HepG2 (cell line): Measurements from ENCODE around the gene GRHL3. TPM values are rescaled to one million over a fixed set of nuclear protein-coding genes. Genes with fewer than 3 reads are reported as not detected.

Source experiments
- ATAC-seq: fragments of 200-7000 bp; cut with Tn5 transposase; 3 replicates; pipeline ENCODE4 v1.9.1; 2020; ENCODE audit warnings: mild to moderate bottlenecking, moderate library complexity
- BruUV-seq: library from RNA; stranded (reverse); fragments of 400-500 nt; replicated peaks from 2 replicates; lab custom pipeline; 2021; lab: Mats Ljungman, UMichigan
- CTCF ChIA-PET: fragments of 300-600 bp; formaldehyde crosslinking; extraction: SDS; loops from one replicate; lab custom pipeline; 2021; ENCODE audit warnings: low total read pairs, inconsistent platforms, low intra/inter-chr PET ratio; lab: Yijun Ruan, JAX
- POLR2A ChIA-PET: fragments of 350-600 bp; sonication (Branson Sonifier 250); formaldehyde crosslinking; loops from one replicate; lab custom pipeline; 2020; ENCODE audit warnings: antibody characterized with exemption, inconsistent platforms; lab: Yijun Ruan, JAX
- DNase-seq: peaks from one replicate; pipeline ENCODE4 v3.0.0-alpha.2; 2015; ENCODE audit warnings: low spot score
- FAIRE-seq: peaks from 3 replicates; lab custom pipeline; 2011; peaks lifted over from hg19 to GRCh38; lab: Jason Lieb, UNC
- H2AFZ ChIP-seq: one replicate; pipeline ENCODE4 v1.6.1; 2011; ENCODE audit warnings: low read length, inconsistent platforms
- H3K27ac ChIP-seq: fragments of 300-600 bp; 3 replicates; pipeline ENCODE4 v1.8.0; 2011; ENCODE audit warnings: mixed run types, mild to moderate bottlenecking, mixed read lengths, low read length, inconsistent platforms; ENCODE audit not compliant: insufficient read depth; ENCODE audit errors: extremely low read length
- H3K27me3 ChIP-seq, 2 experiments: fragments of 200-600 bp in 1 of 2; 2 replicates in 1 of 2; 3 replicates in 1 of 2; pipeline versions ENCODE4 v1.6.0 to v1.8.0; 2011; ENCODE audit warnings: low read length in 2 of 2, mild to moderate bottlenecking in 2 of 2, moderate library complexity in 2 of 2, inconsistent platforms in 1 of 2; ENCODE audit not compliant: insufficient read depth in 2 of 2, control insufficient read depth in 1 of 2
- H3K36me3 ChIP-seq, 2 experiments: fragments of 200-600 bp in 1 of 2; replicated peaks in 1 of 2; 2 replicates in 1 of 2; 3 replicates in 1 of 2; pipeline versions ENCODE4 v1.5.1 to v1.8.0; 2011; ENCODE audit warnings: low read length in 2 of 2, inconsistent platforms in 1 of 2; ENCODE audit not compliant: insufficient read depth in 2 of 2, control insufficient read depth in 1 of 2
- H3K4me1 ChIP-seq: 2 replicates; pipeline ENCODE4 v1.5.1; 2012; ENCODE audit warnings: low read length, inconsistent platforms; ENCODE audit not compliant: insufficient read depth
- H3K4me2 ChIP-seq: 2 replicates; pipeline ENCODE4 v1.6.0; 2011; ENCODE audit warnings: low read depth, low read length, inconsistent platforms
- H3K4me3 ChIP-seq, 3 experiments: fragments of 200-600 bp in 1 of 3; sonication (generic), shearing (Covaris generic) in 1 of 3; replicated peaks in 1 of 3; 2 replicates each; pipeline ENCODE4 v1.5.1; 2011 to 2016; ENCODE audit warnings: low read length in 3 of 3, inconsistent platforms in 2 of 3, low read depth in 2 of 3, mild to moderate bottlenecking in 2 of 3, control low read depth in 1 of 3, mixed read lengths in 1 of 3; ENCODE audit not compliant: insufficient read depth in 1 of 3
- H3K79me2 ChIP-seq: one replicate; pipeline ENCODE4 v1.6.1; 2011; ENCODE audit warnings: low read length, inconsistent platforms; ENCODE audit not compliant: insufficient read depth
- H3K9ac ChIP-seq: 2 replicates; pipeline ENCODE4 v1.6.0; 2011; ENCODE audit warnings: mild to moderate bottlenecking, low read depth, low read length, inconsistent platforms; ENCODE audit not compliant: insufficient read depth
- H3K9me3 ChIP-seq: 2 replicates; pipeline ENCODE4 v1.5.1; 2012; ENCODE audit warnings: mild to moderate bottlenecking, low read length
- H4K20me1 ChIP-seq: 2 replicates; pipeline ENCODE4 v1.6.0; 2011; ENCODE audit warnings: inconsistent platforms, mild to moderate bottlenecking, low read length, moderate library complexity; ENCODE audit not compliant: insufficient read depth
- CEBPB ChIP-seq: IDR thresholded peaks from 2 replicates; pipeline ENCODE4 v1.6.1; 2011; ENCODE audit warnings: low read depth, low read length, improper control_type of control experiment, borderline replicate concordance
- ELF1 ChIP-seq: sonication (generic); formaldehyde crosslinking; IDR thresholded peaks from 2 replicates; pipeline ENCODE4 v1.4.0; 2020; ENCODE audit warnings: missing genetic modification reagents
- HNF4G ChIP-seq, 2 experiments: sonication (generic) in 1 of 2; formaldehyde crosslinking in 1 of 2; IDR thresholded peaks; 2 replicates each; pipeline versions ENCODE4 v1.4.0 to v1.6.1; 2011 to 2020; ENCODE audit warnings: borderline replicate concordance in 2 of 2, low read depth in 2 of 2, mild to moderate bottlenecking in 2 of 2, low read length in 1 of 2, missing genetic modification reagents in 1 of 2, moderate library complexity in 1 of 2
- ISX ChIP-seq: sonication (generic); formaldehyde crosslinking; conservative IDR thresholded peaks from 2 replicates; pipeline ENCODE4 v1.5.0; 2020; ENCODE audit warnings: missing genetic modification reagents
- MBNL3 ChIP-seq: fragments of 250-450 bp; sonication (Bioruptor Pico); conservative IDR thresholded peaks from 2 replicates; pipeline ENCODE4 v1.8.0; 2022; ENCODE audit warnings: mild to moderate bottlenecking, inconsistent platforms
- NFRKB ChIP-seq: fragments of 450-650 bp; IDR thresholded peaks from 2 replicates; pipeline ENCODE4 v1.6.1; 2017
- NFYB ChIP-seq: sonication (generic); formaldehyde crosslinking; IDR thresholded peaks from 2 replicates; pipeline ENCODE4 v1.4.0; 2020; ENCODE audit warnings: missing genetic modification reagents
- RARG ChIP-seq: sonication (generic); formaldehyde crosslinking; IDR thresholded peaks from 2 replicates; pipeline ENCODE4 v1.4.0; 2020; ENCODE audit warnings: low read depth, mild to moderate bottlenecking, missing genetic modification reagents
- RFXAP ChIP-seq: sonication (generic); formaldehyde crosslinking; IDR thresholded peaks from 2 replicates; pipeline ENCODE4 v1.4.0; 2020; ENCODE audit warnings: missing genetic modification reagents, borderline replicate concordance
- SPEN ChIP-seq: sonication (generic); formaldehyde crosslinking; IDR thresholded peaks from 2 replicates; pipeline ENCODE4 v1.5.1; 2020; ENCODE audit warnings: low read depth, mild to moderate bottlenecking, missing genetic modification reagents
- ZBTB1 ChIP-seq: sonication (generic); formaldehyde crosslinking; IDR thresholded peaks from 2 replicates; pipeline ENCODE4 v1.4.0; 2020; ENCODE audit warnings: missing genetic modification reagents, borderline replicate concordance
- ZNF382 ChIP-seq: sonication (generic); formaldehyde crosslinking; IDR thresholded peaks from 2 replicates; pipeline ENCODE4 v1.5.0; 2020; ENCODE audit warnings: missing genetic modification reagents, mild to moderate bottlenecking, borderline replicate concordance
- ZNF501 ChIP-seq: sonication (generic); formaldehyde crosslinking; IDR thresholded peaks from 2 replicates; pipeline ENCODE4 v1.5.1; 2020; ENCODE audit warnings: mild to moderate bottlenecking, moderate library complexity, missing genetic modification reagents
- ZNF556 ChIP-seq: sonication (generic); formaldehyde crosslinking; IDR thresholded peaks from 2 replicates; pipeline ENCODE4 v1.4.0; 2020; ENCODE audit warnings: mild to moderate bottlenecking, missing genetic modification reagents, borderline replicate concordance
- ZNF629 ChIP-seq: sonication (generic); formaldehyde crosslinking; conservative IDR thresholded peaks from 2 replicates; pipeline ENCODE4 v1.5.0; 2020; ENCODE audit warnings: missing genetic modification reagents
- WGBS: methylation state at CpG from one replicate; pipeline ENCODE4 v1.1.6; 2017; ENCODE audit warnings: low lambda C conversion rate; 5-methylcytosine and 5-hydroxymethylcytosine counted together
- in situ Hi-C: cut with HindIII; loops from 2 replicates; pipeline ENCODE4 v1.10.0; 2017; ENCODE audit warnings: low pct_unique_long_range_greater_than_20kb; ENCODE audit not compliant: extremely low pct_ligation_motif_present
- intact Hi-C: fragments of 100-400 bp; cut with micrococcal nuclease; formaldehyde crosslinking; loops from one replicate; pipeline ENCODE4 v1.10.0; 2022; ENCODE audit not compliant: unreplicated experiment
- polyA plus RNA-seq, 8 experiments: library from polyadenylated mRNA; depleted of rRNA in 3 of 8; stranded (reverse) in 7 of 8; unstranded in 1 of 8; fragments of >200 nt; fragmentation: Illumina TruSeq in 4 of 8; extraction: Trizol in 4 of 8; gene quantifications; 2 replicates each; pipeline versions ENCODE4 v1.2.1 to v1.2.3, GENCODE V29; 2011 to 2016; ENCODE audit warnings: low read depth in 4 of 8, missing spikeins in 1 of 8, mixed read lengths in 1 of 8; ENCODE audit not compliant: insufficient read depth in 1 of 8
- total RNA-seq, 5 experiments: library from RNA; depleted of rRNA; stranded (reverse); fragments of >200 nt; fragmentation: Illumina TruSeq; extraction: Trizol; gene quantifications; 2 replicates each; pipeline ENCODE4 v1.2.3, GENCODE V29; 2016; ENCODE audit warnings: low read depth in 1 of 5
- TF ChIP-seq, protein P1 (sequence below): sonication (generic); formaldehyde crosslinking; IDR thresholded peaks from 2 replicates; pipeline ENCODE4 v1.8.1; 2023; ENCODE audit warnings: missing genetic modification reagents, mild to moderate bottlenecking, borderline replicate concordance
- TF ChIP-seq, protein P2 (sequence below): sonication (generic); formaldehyde crosslinking; conservative IDR thresholded peaks from 2 replicates; pipeline ENCODE4 v1.4.0; 2020; ENCODE audit warnings: missing genetic modification reagents

The GRHL3 gene
- total and polyA plus RNA-seq, 2 of the 13 experiments (the other 11 are each of a cell fraction or from before 2014, with no cell fraction given) = not detected

GRCh38 chr1:24289937-24290595 lies 29.1 kb upstream of the GRHL3 start:
- Histone ChIP-seq H3K27ac (no peak overlapping the region), H3K9me3 (no peaks in the 10 kb centered on the region), H3K4me3 (no peak overlapping the region), H3K9ac (no peak overlapping the region), H3K27me3 (peaks cover 3 to 30% of the 10 kb centered on the region in 2 experiments; a peak in 3 of 5 replicates), H3K4me2 (no peak overlapping the region), H2AFZ (no peak overlapping the region), H3K79me2 (no peaks in the 10 kb centered on the region), H4K20me1 (no peaks in the 10 kb centered on the region), H3K4me1 (0 out of 2 replicates have a peak, but pooled peaks cover 6% of the 10 kb centered on the region), H3K36me3 (no peaks in the 10 kb centered on the region)
- in situ Hi-C loops (no loop called here), intact Hi-C loops (loop anchor here (10.0 kb wide), 1 partner anchor 85 kb away; no protein-coding TSS in a partner anchor)
- CTCF ChIA-PET = no interaction called here
- TF ChIP-seq CEBPB (no peak), ZNF556 (CRISPR knock-in tag) (no peak), NFYB (no peak), RARG (no peak), RFXAP (CRISPR knock-in tag) (no peak), ELF1 (CRISPR knock-in tag) (no peak), ISX (CRISPR knock-in tag) (no peak), NFRKB (no peak), ZNF629 (CRISPR knock-in tag) (no peak), ZNF501 (CRISPR knock-in tag) (no peak), MBNL3 (CRISPR knock-in tag) (no peak), ZNF382 (CRISPR knock-in tag) (no peak), ZBTB1 (CRISPR knock-in tag) (no peak), HNF4G (IDR thresholded peaks at IDR 0.05; ENCODE audit: borderline replicate concordance, low read depth, low read length) (no peak), HNF4G (CRISPR knock-in tag; IDR thresholded peaks at IDR 0.05; ENCODE audit: borderline replicate concordance, low read depth) (no peak), SPEN (CRISPR knock-in tag) (no peak)
- TF ChIP-seq, protein P1, sequence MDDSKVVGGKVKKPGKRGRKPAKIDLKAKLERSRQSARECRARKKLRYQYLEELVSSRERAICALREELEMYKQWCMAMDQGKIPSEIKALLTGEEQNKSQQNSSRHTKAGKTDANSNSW (CRISPR knock-in tag) = no peak
- TF ChIP-seq, protein P2, sequence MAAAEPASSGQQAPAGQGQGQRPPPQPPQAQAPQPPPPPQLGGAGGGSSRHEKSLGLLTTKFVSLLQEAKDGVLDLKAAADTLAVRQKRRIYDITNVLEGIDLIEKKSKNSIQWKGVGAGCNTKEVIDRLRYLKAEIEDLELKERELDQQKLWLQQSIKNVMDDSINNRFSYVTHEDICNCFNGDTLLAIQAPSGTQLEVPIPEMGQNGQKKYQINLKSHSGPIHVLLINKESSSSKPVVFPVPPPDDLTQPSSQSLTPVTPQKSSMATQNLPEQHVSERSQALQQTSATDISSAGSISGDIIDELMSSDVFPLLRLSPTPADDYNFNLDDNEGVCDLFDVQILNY (CRISPR knock-in tag) = no peak
- DNase-seq = no peak
- WGBS = 36% methylated on average over 15 of the region's 15 CpGs
- BruUV-seq = no TSS peak
- FAIRE-seq = no peak
- POLR2A ChIA-PET = no interaction called here
- ATAC-seq = no peak
